Measurements from ENCODE around the gene PROCA1. TPM values are rescaled to one million over a fixed set of nuclear protein-coding genes. Genes with fewer than 3 reads are reported as not detected.

Gene PROCA1
- total RNA-seq, 1 experiment from 2014 or later: 14.2 TPM

- Histone ChIP-seq H3K9me2 (ENCODE audit: insufficient read depth) (no peaks in the 10 kb centered on the region), H3F3A (ENCODE audit: insufficient read depth, low read depth) (peaks cover 15% of the 10 kb centered on the region; the same call in 1 of the 2 replicates), H3K9me3 (ENCODE audit: insufficient read depth, low read depth) (no peaks in the 10 kb centered on the region), H3K4me1 (replicated peaks; ENCODE audit: insufficient read depth) (peaks cover 10% of the 10 kb centered on the region), H4K20me1 (ENCODE audit: insufficient read depth) (peaks cover 55% of the 10 kb centered on the region), H2AFZ (no peak overlapping the region), H3K4me3 (no peak overlapping the region), H3K27ac (no peak overlapping the region), H3K36me3 (ENCODE audit: low read depth) (peaks cover 12% of the 10 kb centered on the region), H3K4me2 (no peak overlapping the region), H3K79me2 (ENCODE audit: low read depth) (peaks cover 67% of the 10 kb centered on the region), H3K27me3 (ENCODE audit: insufficient read depth, low read depth) (no peaks in the 10 kb centered on the region)
- no TSS peak for BruUV-seq (replicated peaks)
- no peak for DNase-seq
- ChIA-PET POLR2A (ENCODE audit: unreplicated experiment) (no interaction called here), CTCF (no interaction called here)
- TF ChIP-seq CTCF (conservative IDR thresholded peaks at IDR 0.05) (no peak), EZH2 (IDR thresholded peaks at IDR 0.05; ENCODE audit: low read depth) (no peak)
- intact Hi-C loops (cut with micrococcal nuclease; ENCODE audit: unreplicated experiment): no loop called here
These were observed 45.7 kb downstream of the PROCA1 start for GRCh38 chr17:28665994-28666393.

GRCh38 chr17:28663723-28664122 lies 48.0 kb downstream of the PROCA1 start:
- H3K4me1 ChIP-seq (replicated peaks; ENCODE audit: insufficient read depth): peaks cover 17% of the 10 kb centered on the region
- H4K20me1 ChIP-seq (ENCODE audit: insufficient read depth): peaks cover 37% of the 10 kb centered on the region
- peaks cover 7% of the 10 kb centered on the region for H3K36me3 ChIP-seq (ENCODE audit: low read depth)
- no TSS peak for BruUV-seq (replicated peaks)
- CTCF ChIA-PET: no interaction called here
- H3K9me3 ChIP-seq (ENCODE audit: insufficient read depth, low read depth): no peaks in the 10 kb centered on the region
- H2AFZ ChIP-seq: no peak overlapping the region
- no peaks in the 10 kb centered on the region for H3K9me2 ChIP-seq (ENCODE audit: insufficient read depth)
- H3K27me3 ChIP-seq (ENCODE audit: insufficient read depth, low read depth): no peaks in the 10 kb centered on the region
- peak overlapping the region; percentile 99 for H3K4me2 ChIP-seq
- H3F3A ChIP-seq (ENCODE audit: insufficient read depth, low read depth): peaks cover 12% of the 10 kb centered on the region; the same call in 1 of the 2 replicates
- peak overlapping the region; percentile 80 for H3K4me3 ChIP-seq
- intact Hi-C loops (cut with micrococcal nuclease; ENCODE audit: unreplicated experiment): loop anchor here (2.0 kb wide), 1 partner anchor 17 kb away; no protein-coding TSS in a partner anchor
- H3K79me2 ChIP-seq (ENCODE audit: low read depth): peaks cover 85% of the 10 kb centered on the region
- POLR2A ChIA-PET (ENCODE audit: unreplicated experiment): no interaction called here
- DNase-seq: no peak
- no peak for TF ChIP-seq EZH2 (IDR thresholded peaks at IDR 0.05; ENCODE audit: low read depth)
- TF ChIP-seq CTCF (conservative IDR thresholded peaks at IDR 0.05): no peak
- no peak overlapping the region for H3K27ac ChIP-seq

- H3K4me2 ChIP-seq: peak overlapping the region; percentile 99
- H3K27ac ChIP-seq: peak overlapping the region; percentile 78
- no peaks in the 10 kb centered on the region for H3K9me3 ChIP-seq (ENCODE audit: insufficient read depth, low read depth)
- H3F3A ChIP-seq (ENCODE audit: insufficient read depth, low read depth): peaks cover 6% of the 10 kb centered on the region; the same call in 1 of the 2 replicates
- intact Hi-C loops (cut with micrococcal nuclease; ENCODE audit: unreplicated experiment): loop anchor here (2.0 kb wide), 1 partner anchor 16 kb away; no protein-coding TSS in a partner anchor
- no peak for DNase-seq
- H4K20me1 ChIP-seq (ENCODE audit: insufficient read depth): peaks cover 27% of the 10 kb centered on the region
- CTCF ChIA-PET: interaction anchor here (0.5 to 0.6 kb wide), 2 partner anchors 13 to 532 kb away, joined by 3 read pairs; no protein-coding TSS in a partner anchor
- no peaks in the 10 kb centered on the region for H3K27me3 ChIP-seq (ENCODE audit: insufficient read depth, low read depth)
- H3K36me3 ChIP-seq (ENCODE audit: low read depth): peaks cover 4% of the 10 kb centered on the region; the same call in 1 of the 2 replicates
- peaks cover 17% of the 10 kb centered on the region for H3K4me1 ChIP-seq (replicated peaks; ENCODE audit: insufficient read depth)
- TSS peak; percentile 52 for BruUV-seq (replicated peaks)
- peaks cover 76% of the 10 kb centered on the region for H3K79me2 ChIP-seq (ENCODE audit: low read depth)
- no peak for TF ChIP-seq EZH2 (IDR thresholded peaks at IDR 0.05; ENCODE audit: low read depth)
- TF ChIP-seq CTCF (conservative IDR thresholded peaks at IDR 0.05): no peak
- H3K4me3 ChIP-seq: peak overlapping the region; percentile 80
- no peaks in the 10 kb centered on the region for H3K9me2 ChIP-seq (ENCODE audit: insufficient read depth)
- peak overlapping the region; percentile 92 for H2AFZ ChIP-seq
- POLR2A ChIA-PET (ENCODE audit: unreplicated experiment): interaction anchor here (0.5 to 0.7 kb wide), 2 partner anchors 15 to 80 kb away, joined by 3 read pairs; no protein-coding TSS in a partner anchor
These were observed 49.2 kb downstream of the PROCA1 start for GRCh38 chr17:28662527-28662829.
